SKM-1 (cell line): ENCODE measurements around the gene PRKCA.
"Not testable (repeated sequence)": the region's sequence is repeated elsewhere in the genome, so short reads cannot be mapped to it uniquely, and the experiment has no call there.

ENCODE experiments used
- DNase-seq: peaks from one replicate; lab custom pipeline; 2025; ENCODE audit not compliant: unreplicated experiment; lab: John Stamatoyannopoulos, UW

Gene PRKCA

GRCh38 chr17:66379996-66380395 lies 77.6 kb downstream of the PRKCA start:
- no peak for DNase-seq

- no peak for DNase-seq
Measured at GRCh38 chr17:66381701-66382362, 79.4 kb downstream of the PRKCA start.

- DNase-seq: no peak
Measured at GRCh38 chr17:66383333-66383732, 80.9 kb downstream of the PRKCA start.

- DNase-seq: no peak
Measured at GRCh38 chr17:66386498-66387351, 84.3 kb downstream of the PRKCA start.

- DNase-seq: no peak
Measured at GRCh38 chr17:66387392-66387981, 85.1 kb downstream of the PRKCA start.

GRCh38 chr17:66392783-66393437 lies 90.5 kb downstream of the PRKCA start:
- DNase-seq: no peak

- no peak for DNase-seq
Measured at GRCh38 chr17:66395961-66396360, 93.5 kb downstream of the PRKCA start.

GRCh38 chr17:66397486-66397885 lies 95.1 kb downstream of the PRKCA start:
- no peak for DNase-seq

GRCh38 chr17:66398059-66398458 lies 95.6 kb downstream of the PRKCA start:
- no peak for DNase-seq

GRCh38 chr17:66398617-66399016 lies 96.2 kb downstream of the PRKCA start:
- DNase-seq: no peak

GRCh38 chr17:66399441-66399840 lies 97.0 kb downstream of the PRKCA start:
- DNase-seq: no peak

- DNase-seq: not testable (repeated sequence)
Measured at GRCh38 chr17:66400041-66400688, 97.8 kb downstream of the PRKCA start.

- DNase-seq: no peak
Measured at GRCh38 chr17:66400698-66401097, 98.3 kb downstream of the PRKCA start.

- no peak for DNase-seq
Measured at GRCh38 chr17:66401364-66401763, 99.0 kb downstream of the PRKCA start.

GRCh38 chr17:66403846-66404556 lies 101.6 kb downstream of the PRKCA start:
- DNase-seq: no peak

GRCh38 chr17:66405836-66406677 lies 103.6 kb downstream of the PRKCA start:
- no peak for DNase-seq

- DNase-seq: no peak
Measured at GRCh38 chr17:66406701-66407644, 104.6 kb downstream of the PRKCA start.

GRCh38 chr17:66407864-66408263 lies 105.5 kb downstream of the PRKCA start:
- no peak for DNase-seq
